Measurements from ENCODE around the gene FBXO39.
"Not testable (repeated sequence)": the region's sequence is repeated elsewhere in the genome, so short reads cannot be mapped to it uniquely, and the experiment has no call there.

FBXO39 gene

DNA sequence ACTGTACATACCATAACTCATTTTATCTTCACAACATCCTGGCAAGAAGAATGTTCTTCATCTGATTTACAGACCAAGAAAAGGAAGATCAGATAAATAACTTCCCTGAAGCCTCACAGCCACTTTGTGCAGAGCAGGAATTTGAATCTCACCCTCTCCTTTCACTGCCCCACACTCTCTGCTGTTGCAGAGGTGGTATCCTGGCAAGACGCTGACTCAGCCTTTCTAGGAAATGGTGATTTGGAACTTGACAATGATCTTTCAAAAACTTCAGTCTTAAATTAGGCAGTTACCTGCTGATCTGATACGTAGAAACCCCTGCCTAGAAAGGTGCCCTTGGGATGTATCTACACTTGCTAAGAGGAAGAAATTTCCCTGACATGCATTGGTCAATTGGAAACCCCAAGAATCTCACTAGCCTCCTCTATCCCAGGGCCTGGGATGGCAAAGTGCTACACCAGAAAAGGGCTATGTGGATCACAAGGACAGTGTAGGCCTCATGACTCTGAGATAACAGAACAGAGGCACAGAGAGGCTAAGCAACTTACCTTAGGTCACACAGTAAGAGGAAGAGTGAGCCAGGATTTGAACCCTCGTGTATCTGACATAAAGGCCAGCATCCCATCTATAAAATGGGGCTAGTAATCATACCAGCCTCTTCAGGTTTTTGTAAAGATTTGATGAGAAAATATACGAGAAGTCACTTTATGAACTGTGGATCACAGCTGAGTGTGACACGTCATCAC is 17.9 kb downstream of the FBXO39 start:
- DNase-seq = no peak

DNA sequence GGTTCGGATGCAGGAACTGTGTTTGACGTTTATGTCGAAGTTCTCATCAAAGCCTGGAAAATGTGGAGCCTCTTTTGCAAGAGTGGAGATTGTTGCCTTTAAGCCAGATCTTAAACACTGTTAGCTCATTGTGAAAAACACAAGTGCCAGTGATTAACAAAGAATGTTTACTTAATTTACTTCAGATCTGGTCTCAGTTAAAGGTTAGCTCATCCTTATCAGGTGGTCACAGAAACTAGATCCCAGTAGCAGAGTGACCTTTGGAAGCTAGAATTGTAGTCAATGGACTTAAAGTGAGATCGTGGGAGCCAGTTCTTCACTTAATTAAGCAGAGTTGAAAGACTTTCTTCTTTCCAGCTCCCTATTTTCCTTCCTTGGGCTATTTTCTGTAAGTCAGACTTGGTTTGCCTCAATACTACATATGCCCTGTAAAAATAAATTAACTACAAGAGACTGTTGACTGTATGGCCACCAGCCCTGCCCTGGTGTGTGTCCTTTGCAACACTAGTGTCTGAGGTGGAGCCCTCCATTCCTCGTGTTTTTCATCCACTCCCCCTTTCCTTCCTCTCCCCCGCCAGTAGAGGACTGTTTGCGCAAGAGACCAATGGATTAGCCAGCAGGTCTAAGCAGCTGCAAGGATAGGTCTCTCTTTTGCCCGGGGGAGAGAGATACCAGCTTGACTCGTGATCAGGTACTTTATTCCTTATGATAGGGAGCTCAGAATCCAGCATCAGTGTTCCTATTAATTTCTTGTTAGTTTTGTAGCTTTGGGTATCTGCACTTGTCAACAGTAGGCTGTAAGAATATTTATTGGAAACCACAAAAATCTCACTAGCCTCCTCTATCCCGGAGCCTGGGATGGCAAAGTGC is 20.2 kb downstream of the FBXO39 start:
- DNase-seq = no peak

DNA sequence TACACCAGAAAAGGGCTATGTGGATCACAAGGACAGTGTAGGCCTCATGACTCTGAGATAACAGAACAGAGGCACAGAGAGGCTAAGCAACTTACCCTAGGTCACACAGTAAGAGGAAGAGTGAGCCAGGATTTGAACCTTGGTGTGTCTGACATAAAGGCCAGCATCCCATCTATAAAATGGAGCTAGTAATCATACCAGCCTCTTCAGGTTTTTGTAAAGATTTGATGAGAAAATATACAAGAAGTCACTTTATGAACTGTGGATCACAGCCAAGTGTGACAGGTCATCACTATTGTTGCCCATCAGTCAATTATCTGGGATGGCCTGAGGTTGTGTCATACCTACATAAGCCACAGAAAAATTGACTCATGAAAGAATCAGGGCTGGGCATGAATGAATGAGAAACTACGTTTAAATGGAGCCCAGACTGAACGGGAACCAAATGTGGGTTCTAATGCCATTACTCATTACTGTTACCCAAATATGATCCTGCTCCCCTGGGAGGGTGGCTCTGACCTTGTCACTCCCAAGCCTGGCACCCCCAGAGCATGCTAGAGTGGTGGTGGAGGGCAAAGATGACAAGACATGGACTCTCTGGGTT is 21.0 kb downstream of the FBXO39 start:
- no peak for DNase-seq

DNA sequence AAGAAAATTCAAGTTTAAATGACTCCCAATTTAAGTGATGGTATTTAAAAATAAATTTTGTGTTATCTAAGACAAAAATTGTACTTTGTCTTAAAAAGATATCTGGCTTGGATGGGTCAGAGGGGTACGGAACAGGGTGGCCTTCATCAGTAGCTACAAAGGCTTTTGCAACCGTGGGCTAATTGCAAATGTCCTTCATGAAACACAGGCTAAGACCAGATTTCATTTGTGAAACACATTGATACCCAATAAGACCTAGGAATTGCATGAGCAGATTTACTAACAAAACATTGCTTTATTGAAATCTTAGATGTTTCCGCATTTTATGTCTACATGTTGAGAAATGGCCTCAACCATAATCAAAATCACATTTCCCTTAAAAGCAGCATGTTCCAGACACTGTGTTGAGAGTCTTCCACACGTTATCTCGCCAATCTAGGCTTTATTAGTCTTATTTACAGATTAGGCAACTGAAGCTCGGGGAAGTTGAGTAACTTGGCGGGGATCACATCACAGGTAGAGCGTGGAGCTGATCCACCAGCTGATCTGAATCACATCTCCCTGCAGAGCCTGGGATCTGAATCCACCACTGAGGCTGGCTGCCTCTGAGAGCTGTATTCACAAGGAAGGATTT is 21.8 kb downstream of the FBXO39 start:
- DNase-seq = no peak

DNA sequence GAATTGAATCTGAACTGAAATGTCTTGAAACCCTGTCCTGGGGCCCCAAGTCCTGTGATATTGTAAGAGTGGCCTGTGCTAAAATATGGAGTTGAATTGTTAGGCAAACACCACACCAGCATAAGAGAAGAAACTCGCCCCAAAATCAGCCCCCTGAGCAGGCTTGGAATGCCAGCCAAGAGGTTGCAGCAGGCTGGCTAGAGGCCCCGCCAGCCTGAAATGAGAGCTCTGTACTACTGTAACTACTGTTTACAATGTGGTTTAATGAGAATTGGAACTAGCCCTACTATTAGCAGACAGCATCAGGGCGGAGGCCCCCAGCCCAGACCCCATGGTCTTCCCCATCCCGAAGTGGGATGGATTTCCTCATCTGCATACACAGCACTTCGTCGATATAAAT is 23.7 kb downstream of the FBXO39 start:
- DNase-seq = no peak

DNA sequence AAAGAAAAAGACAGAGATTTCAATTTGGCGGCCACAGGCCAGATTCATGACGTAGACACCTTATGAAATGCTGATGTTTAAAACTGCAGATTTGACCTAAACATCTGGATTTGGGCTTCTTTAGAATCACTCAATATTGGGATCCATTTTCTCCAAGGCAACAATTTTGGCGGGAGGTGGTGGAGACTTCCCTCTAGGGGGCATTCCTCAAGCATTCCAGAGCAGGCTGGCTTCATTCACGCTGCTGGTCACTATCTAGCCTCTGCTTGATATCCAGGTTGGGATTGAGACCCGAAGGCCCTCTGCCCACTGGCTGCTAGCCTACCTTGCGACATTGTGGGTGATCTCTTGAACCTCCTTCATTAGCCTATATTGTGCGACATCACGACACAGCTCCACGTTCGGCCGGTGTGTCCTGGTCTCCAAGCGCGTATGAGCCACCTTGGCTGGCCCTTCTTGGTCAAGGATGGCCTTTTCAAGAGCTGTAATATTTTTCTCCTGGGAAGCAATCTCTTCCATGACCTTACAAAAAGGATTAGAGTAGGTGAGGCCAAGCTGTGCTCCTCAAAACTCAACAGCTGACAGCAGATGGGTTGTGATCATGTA is 24.5 kb downstream of the FBXO39 start:
- DNase-seq = no peak

DNA sequence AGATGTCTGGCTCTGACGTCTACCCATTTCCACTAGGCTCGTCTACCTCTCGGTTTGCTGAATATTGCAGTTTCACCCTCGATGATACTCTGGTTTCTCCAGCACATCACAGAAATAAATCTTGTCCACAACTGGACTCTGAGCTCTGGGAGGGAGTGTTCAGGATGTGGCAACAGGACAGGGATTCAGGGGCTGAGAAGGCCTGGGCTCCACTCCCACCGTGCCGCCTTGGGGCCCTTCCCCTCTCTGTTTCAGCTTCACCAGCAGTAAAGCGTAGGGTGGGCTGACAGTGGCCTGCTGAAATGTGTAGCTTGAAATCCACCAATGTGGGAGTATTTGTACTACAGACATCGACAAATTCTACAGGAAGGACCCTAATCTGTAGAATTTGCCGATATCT is 35.5 kb downstream of the FBXO39 start:
- no peak for DNase-seq

DNA sequence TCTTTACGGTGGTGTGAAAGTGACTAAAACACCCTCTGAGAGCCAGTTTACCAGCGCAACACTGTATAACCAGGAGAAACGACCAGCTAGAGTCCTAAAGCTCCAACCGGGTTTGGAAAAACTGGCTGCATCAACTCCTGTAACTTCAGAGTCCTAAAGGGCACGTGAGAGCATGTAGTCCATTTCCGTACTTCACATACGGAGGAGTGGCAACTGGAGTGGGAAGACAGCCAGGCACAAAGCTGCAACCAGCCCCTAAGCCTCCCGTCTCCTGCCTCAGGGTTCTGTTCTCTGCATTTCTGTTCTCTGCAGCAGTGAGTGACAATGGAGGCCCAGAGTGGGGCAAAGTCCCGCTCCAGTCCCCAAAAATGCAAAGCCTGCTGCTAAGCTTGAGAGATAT is 36.3 kb downstream of the FBXO39 start:
- no peak for DNase-seq

DNA sequence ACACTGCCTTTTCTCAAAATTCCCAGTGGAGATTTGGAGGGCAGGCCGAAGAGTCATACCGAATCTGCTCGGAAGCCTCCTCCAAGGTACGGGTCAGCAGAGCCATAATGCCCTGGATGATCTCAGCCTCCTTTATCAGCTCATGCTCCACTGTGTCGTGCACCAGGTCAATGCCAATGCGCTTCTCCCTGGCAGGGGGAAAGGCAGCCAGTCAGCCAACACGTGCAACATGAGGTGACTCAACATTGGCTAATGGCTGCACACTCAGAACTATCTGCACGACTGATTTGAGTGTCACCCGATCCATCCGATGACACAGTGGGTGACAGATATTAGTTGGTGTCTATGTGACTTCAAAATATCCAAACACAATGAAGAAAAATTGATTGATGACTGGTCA is 39.8 kb downstream of the FBXO39 start:
- DNase-seq = no peak

DNA sequence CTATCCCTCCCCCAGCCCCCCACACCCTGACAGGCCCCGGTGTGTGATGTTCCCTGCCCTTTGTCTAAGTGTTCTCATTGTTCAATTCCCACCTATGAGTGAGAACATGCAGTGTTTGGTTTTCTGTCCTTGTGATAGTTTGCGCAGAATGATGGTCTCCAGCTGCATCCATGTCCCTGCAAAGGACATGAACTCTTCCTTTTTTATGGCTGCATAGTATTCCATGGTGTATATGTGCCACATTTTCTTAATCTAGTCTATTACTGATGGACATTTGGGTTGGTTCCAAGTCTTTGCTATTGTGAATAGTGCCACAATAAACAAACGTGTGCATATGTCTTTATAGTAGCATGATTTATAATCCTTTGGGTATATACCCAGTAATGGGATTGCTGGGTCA is 40.4 kb downstream of the FBXO39 start:
- not testable (repeated sequence) for DNase-seq

DNA sequence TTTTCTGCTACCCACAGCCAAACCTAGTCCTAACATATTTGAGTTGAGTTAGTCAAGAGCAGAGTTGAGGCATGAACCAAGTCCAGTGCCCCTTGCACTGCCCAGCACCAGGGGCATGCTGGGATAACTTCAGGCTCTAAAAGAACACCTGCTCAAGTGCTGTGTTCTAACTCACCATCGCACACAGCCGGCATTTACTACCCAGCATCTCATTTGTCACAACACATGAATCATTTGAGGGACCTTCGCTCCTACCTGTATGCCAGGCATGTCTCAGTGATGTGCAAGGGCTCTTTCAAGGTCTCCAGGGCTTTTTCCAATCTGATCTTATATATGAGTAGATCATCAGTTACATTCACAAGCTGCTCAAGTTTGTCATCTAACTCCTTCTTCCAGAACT is 42.9 kb downstream of the FBXO39 start:
- DNase-seq = no peak

DNA sequence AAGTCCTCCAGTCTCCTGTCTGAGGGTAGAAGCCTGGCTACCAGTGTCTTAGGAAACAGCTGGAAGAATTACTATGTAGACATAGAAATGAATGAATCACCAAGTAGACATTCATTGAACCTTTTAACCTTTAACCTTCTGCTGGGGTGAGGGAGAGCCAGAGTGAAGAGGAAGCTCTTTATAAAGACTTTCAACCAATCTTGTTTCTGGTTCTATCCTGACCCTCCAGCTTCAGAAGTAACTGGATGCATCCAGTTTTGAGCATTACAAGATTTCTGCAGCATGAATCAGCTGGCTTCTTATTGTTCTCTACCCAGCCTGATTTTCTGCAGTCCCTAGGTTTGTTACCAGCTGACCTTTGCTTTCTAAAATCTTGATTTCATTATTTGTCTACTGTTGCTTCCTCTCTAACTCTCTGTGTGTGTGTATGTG is 47.0 kb downstream of the FBXO39 start:
- no peak for DNase-seq

DNA sequence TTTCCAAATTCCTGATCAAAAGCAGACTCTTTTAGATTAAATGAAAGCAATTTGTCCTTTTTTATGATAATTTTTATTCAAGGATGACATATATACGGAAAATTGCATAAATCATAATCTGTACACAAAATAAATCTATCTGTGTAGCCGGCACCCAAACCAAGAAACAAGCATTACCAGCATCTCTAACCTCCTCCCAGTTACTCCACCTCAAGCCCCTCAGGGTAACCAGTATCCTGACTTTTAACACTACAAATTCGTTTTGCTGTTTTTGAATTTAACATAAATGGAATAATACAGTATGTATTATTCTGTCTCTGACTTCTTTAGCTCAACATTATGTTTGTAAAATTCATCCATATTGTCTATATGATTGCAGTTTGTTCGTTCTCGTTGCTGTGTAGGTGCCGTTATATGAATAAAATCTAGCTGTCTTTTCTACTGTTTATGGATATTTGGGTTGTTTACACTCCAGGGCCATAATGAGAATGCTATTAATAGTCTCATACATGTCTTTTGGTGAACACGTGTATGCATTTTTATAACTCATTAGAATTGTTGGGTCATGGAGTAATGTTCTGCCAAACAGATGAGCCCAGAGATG is 54.5 kb downstream of the FBXO39 start:
- no peak for DNase-seq

DNA sequence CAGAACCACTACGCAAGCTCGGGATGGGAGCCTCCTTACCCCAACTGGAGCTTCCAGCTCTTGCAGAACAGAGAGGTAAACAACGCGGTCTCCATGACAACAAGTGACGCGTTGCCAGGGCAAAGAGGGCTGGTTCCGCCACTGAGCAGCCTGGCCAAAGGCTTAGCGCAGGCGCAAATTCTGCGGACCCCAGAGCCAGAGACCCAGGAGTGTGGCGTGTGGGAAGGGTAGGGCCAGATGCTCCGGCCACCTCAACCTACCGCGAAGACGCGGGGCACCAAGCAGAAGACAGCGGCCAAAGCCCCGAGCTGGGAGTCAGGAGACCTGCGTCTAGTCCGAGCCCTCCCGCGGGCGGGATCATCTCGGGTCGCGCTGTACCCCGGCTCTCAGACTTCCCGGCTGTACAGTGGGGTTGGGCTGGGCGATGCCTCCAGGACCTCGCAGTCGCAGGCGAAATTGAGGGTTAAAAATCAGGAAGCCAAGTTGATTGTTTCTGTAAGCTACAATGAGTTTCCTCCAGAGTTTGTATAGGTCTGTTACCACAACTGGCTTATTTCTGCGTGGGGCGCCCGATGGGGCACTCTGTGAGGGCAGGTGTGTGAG is 55.7 kb downstream of the FBXO39 start, which contains the start of gene TEKT1:
Gene TEKT1 (minus strand): TSS at position 69 of the 603 bp plus-strand sequence. CDS start 1,353 bp downstream, outside the sequence.
- peak; percentile 72 for DNase-seq
